Left forelimb (tissue), 1 donor: ENCODE results near the gene PLEKHM2.

Experiments
- DNase-seq: peaks from one replicate; pipeline ENCODE4 v3.0.0-alpha.2; 2018; ENCODE audit warnings: low spot score

The PLEKHM2 gene

GRCh38 chr1:15702722-15703550, 18.8 kb downstream of the PLEKHM2 start:
- no peak for DNase-seq

GRCh38 chr1:15703562-15703961, 19.4 kb downstream of the PLEKHM2 start:
- no peak for DNase-seq

GRCh38 chr1:15704526-15705183, 20.5 kb downstream of the PLEKHM2 start:
- DNase-seq = no peak

GRCh38 chr1:15705184-15705566, 21.1 kb downstream of the PLEKHM2 start:
- no peak for DNase-seq

- no peak for DNase-seq
Observed at GRCh38 chr1:15706751-15707150, 22.6 kb downstream of the PLEKHM2 start.

- no peak for DNase-seq
Observed at GRCh38 chr1:15707239-15707925, 23.3 kb downstream of the PLEKHM2 start.

GRCh38 chr1:15708486-15709137, 24.5 kb downstream of the PLEKHM2 start:
- DNase-seq = no peak

- no peak for DNase-seq
Observed at GRCh38 chr1:15709226-15709625, 25.1 kb downstream of the PLEKHM2 start.

- no peak for DNase-seq
Observed at GRCh38 chr1:15712168-15712567, 28.0 kb downstream of the PLEKHM2 start.

GRCh38 chr1:15714406-15715136, 30.5 kb downstream of the PLEKHM2 start:
- no peak for DNase-seq

GRCh38 chr1:15717418-15718125, 33.5 kb downstream of the PLEKHM2 start:
- no peak for DNase-seq

- no peak for DNase-seq
Observed at GRCh38 chr1:15718199-15718601, 34.1 kb downstream of the PLEKHM2 start.

- no peak for DNase-seq
Observed at GRCh38 chr1:15719381-15720120, 35.4 kb downstream of the PLEKHM2 start.

GRCh38 chr1:15720861-15721260, 36.7 kb downstream of the PLEKHM2 start:
- no peak for DNase-seq

GRCh38 chr1:15722411-15722810, 38.3 kb downstream of the PLEKHM2 start:
- no peak for DNase-seq

- no peak for DNase-seq
Observed at GRCh38 chr1:15722836-15723532, 38.9 kb downstream of the PLEKHM2 start.

GRCh38 chr1:15723631-15724246, 39.6 kb downstream of the PLEKHM2 start:
- no peak for DNase-seq

GRCh38 chr1:15724949-15725880, 41.1 kb downstream of the PLEKHM2 start:
- no peak for DNase-seq
